NCI-H2227 (cell line): Measurements from ENCODE around the gene PLA2G4B.
A peak's percentile ranks its signal among the peaks of the same experiment; 100 is the strongest.

Source experiments
- DNase-seq: peaks from one replicate; lab custom pipeline; 2025; ENCODE audit not compliant: unreplicated experiment; lab: John Stamatoyannopoulos, UW

The PLA2G4B gene

GRCh38 chr15:41850482-41851166 is 12.0 kb downstream of the PLA2G4B start:
- DNase-seq = no peak

DNA sequence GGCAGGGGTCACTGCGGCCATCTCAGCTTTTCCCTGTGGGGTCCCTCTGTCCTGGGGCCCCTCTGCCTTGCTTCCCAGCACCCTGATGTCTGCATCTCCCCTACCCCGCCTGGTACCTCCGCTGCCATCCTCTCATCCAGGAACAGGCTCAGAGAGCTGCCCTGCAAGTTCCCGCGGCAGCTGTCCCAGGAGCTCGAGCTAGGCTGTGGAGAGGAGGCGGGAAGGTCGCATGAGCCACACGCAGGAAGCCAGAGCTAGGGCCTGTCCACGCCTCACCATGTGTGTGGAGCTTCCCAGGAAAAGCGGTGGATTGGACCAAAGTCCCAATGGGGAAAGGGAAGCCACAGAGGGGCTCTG is 12.5 kb downstream of the PLA2G4B start:
- DNase-seq = peak; percentile 5

- no peak for DNase-seq
Observed at GRCh38 chr15:41851755-41852370, 13.2 kb downstream of the PLA2G4B start.

- DNase-seq = peak; percentile 4
Observed at GRCh38 chr15:41852736-41853590, 14.3 kb downstream of the PLA2G4B start.

DNA sequence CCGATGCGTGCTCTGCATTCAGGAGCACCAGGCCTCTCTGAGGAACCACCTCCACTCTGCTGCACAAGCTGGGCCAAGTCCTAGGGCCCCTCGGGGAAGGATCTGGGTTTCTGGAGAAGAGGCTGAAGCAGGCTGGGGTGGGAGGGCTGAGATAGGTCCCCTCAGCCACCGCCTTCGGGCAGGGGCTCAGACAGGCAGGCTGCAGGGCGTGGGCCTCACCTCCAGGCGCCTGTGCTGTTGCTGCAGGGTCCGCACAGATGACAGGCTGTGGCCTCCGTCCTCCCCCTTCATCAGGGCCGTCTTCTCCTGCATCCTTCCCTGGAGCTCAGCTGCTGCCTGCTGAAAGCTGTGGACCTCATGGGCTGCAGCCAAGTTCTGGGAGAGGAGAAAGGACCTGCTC is 15.2 kb downstream of the PLA2G4B start:
- no peak for DNase-seq

GRCh38 chr15:41854443-41854842 is 15.8 kb downstream of the PLA2G4B start:
- DNase-seq = no peak

DNA sequence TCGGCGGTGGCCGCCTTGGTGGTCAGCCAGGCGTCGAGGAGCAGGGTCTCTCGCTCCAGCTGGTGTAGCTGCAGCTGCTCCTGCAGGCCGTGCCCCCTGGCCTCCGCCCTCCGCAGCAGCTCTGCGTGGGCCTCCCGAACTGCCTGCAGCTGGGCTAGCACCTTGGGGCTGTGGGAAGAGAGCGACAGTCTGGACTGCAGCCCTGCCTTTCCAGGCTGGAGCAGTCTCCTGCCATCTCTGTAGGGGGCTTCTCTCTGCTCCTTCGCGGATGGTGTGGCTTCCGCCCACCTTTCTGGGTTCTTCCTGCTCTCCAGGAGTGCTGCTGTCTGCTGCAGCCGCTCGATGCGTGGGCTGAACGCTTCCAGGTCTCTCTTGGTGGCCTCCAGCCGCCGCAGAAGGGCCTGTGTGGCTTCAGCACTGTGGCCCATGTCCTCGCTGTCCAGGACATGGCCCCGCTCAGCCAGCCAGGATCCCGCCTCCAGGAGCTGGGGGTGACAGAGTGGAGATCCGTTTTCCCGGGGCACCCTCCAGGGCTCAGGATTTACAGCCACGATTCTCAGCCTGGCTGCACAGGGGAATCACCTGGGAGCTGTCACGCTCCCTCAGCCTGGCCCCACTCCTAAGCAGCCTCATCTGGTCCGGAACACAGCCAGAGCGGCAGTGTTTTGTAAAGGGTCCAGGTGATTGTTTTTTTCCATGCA is 16.8 kb downstream of the PLA2G4B start:
- DNase-seq = no peak

DNA sequence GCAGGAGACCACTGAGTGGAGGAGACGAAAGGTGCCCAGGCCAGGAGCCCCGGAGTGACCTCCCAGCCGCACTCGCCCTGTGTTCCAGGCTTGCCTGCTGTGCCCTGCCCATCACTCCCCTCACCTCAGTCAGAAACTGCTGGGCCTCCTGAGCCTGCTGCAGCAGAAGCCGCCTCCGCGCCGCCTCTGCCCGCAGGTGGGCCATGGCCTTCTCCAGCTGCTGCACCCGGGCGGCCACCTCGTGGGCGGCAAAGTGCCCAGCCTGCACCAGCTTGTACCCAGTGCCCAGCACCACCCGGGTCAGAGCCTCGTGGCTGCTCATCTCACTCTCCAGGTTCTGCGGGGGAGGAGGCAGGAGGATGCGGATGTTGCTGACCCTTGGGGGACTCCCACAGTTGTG is 17.6 kb downstream of the PLA2G4B start:
- DNase-seq = no peak

DNA sequence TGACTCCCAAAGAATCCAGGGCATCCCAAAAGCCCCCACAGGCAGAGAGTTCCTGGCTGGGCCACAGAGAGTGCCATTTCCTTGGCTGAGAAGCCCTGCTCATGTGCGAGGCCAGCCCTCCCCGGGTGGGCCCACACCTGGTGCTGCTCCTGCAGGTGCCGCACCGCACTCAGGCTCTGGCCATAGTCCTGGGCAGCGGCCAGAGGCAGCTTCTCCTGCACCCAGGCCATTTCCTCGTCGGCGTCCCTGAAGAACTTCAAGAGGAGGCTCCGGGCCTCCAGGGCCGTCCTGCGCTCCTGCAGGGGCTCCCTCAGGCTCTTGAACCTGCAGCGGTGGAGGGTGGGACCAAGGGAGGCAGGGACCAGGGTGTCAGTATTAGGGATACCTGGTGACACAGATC is 18.1 kb downstream of the PLA2G4B start:
- DNase-seq = no peak

GRCh38 chr15:41857316-41857715 is 18.7 kb downstream of the PLA2G4B start:
- no peak for DNase-seq

DNA sequence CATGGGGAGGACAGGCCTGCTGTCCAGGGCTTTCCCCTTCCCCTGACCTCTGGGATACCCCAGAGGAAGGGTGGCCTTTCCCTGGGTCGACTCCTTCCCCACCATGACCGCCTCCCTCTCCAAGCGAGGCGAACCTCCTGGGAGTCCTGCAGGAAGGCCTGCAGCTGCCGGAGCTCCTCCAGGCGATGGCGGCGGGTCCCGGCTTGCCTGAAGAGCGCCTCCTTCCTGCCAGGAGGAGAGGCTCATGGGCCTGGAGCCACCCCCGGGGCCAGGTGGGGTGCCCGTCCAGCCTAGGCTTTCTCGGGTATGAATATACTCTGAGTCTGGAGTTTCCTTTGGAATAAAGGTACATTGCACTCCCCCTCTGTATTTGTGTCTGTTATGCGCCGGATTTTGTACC is 20.1 kb downstream of the PLA2G4B start:
- no peak for DNase-seq

- DNase-seq = no peak
Observed at GRCh38 chr15:41860049-41860828, 21.6 kb downstream of the PLA2G4B start.

DNA sequence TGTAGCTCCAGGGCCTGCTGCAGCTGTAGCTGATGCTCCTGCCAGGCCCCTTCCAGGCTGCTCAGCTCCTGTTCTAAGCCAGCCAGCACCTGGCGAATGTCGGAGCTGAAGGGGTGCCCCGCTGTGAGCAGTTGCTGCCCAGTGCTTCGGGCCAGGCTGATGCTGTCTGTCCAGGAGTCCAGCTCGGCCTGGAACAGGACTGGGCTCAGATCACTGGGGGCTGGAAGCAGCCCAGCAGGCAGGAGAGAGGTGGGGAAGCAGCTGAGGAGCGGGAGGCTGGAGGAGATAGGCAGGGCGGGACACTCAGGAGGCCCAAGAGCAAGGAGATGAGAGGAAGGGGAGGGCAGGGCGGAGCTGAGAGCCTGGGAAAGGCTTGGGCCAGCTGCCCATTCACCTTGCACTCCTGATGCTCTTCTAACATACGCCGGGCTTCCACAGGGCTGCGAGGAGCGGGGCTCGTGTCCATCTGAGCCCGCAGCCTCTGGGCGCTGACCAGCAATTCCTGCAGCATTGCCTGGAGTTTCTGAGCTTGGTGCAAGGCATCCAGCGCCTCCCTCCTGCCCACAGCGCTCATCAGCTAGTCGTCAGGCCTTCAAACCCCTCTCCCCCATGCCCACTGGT is 23.2 kb downstream of the PLA2G4B start:
- no peak for DNase-seq

- no peak for DNase-seq
Observed at GRCh38 chr15:41862515-41863116, 24.0 kb downstream of the PLA2G4B start.

GRCh38 chr15:41865490-41866055 is 26.9 kb downstream of the PLA2G4B start:
- DNase-seq = no peak

DNA sequence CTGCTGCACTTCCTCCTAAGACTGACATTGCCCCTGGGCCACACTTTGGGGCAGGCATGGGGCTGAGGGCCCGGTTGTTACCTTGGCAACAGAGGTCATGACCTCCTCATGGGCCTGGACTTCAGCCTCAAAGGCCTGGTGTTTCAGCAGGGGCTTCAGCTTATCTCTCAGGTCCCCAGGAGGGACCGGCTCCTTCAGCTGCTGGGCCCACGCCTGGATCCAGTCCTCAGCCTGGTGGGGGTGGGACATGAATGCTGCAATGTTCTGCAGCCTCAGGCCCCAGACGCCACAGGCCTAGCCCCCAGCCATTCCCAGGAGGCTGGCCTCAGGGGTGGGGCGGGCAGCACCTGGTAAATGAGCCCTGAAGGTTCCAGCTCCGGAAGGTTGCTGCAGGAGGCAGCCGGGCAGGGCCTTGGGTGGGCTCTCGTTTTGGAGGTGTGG is 27.6 kb downstream of the PLA2G4B start:
- no peak for DNase-seq

- no peak for DNase-seq
Observed at GRCh38 chr15:41866872-41867579, 28.4 kb downstream of the PLA2G4B start.

GRCh38 chr15:41868321-41868720 is 29.7 kb downstream of the PLA2G4B start:
- DNase-seq = no peak
